Measurements from ENCODE around the gene PKD1. TPM values are rescaled to one million over a fixed set of nuclear protein-coding genes. Genes with fewer than 3 reads are reported as not detected.

The PKD1 gene
- total RNA-seq, 2 donors from 2014 or later, result 66.4 to 145 TPM

DNA sequence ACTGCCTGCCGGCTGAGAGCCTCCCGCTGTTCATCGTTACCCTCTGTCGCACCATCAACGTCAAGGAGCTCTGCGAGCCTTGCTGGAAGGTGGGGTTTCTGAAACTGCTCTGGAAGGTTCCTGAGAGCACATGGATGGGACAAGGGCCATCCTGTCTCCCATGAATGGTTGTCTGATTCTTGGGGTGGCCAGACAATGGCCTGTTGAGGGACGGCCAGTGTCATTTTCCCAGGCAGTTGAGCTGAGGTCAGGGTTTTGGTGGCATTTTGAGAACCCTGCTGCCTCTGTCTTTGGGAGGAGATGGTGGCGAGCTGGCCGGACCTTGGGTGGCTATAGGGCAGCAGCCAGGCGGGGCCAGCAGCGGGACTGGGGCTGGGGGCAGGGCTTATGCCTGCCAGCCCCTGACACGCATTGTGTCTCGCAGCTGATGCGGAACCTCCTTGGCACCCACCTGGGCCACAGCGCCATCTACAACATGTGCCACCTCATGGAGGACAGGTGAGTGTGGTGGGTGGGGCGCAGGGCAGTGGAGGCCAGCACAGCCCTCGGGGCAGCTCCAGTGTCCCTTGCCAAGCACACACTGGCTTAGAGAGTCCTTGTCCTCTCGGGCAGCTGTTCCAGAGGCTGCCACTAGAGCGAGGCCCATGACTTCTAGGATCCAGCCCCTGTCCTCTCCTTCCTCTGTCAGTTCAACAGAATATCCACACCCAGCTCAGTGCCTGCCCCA is 78.9 kb downstream of the PKD1 start:
- ATAC-seq (peak in 1 of 2 donors; percentile 9), DNase-seq (ENCODE audit: low spot score) (no peak)
- peaks cover 0 to 3% of the 10 kb centered on the region in 2 donors for H3K4me1 Mint-ChIP-seq (ENCODE audit: low read depth in 2 of 2)
- H3K36me3 Mint-ChIP-seq, result no peaks in the 10 kb centered on the region
- no peak overlapping the region for H3K27ac Mint-ChIP-seq
- no peaks in the 10 kb centered on the region for H3K27me3 Mint-ChIP-seq
- H3K4me3 Mint-ChIP-seq, result no peak overlapping the region
- H3K9me3 Mint-ChIP-seq, result no peaks in the 10 kb centered on the region

DNA sequence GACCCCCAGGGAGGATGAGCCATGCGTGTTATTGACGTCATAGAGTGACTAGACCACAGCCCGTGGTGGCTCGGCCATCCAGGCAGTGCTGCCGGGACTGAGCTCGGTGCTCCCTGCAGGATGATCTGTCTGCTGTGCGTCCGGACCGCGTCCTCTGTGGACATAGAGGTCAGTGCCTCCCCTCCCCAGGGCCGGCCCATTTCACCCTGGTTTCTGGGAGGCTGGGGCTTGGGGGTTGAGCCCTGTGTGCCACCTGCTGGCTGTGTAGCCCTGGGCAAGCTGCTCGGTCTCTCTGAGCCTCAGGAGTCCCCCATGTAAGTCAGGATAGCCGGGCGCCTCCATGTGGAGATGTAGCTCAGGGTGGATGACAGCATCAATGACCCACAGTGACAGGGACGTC is 79.6 kb downstream of the PKD1 start:
- no peaks in the 10 kb centered on the region for H3K36me3 Mint-ChIP-seq
- no peak for ATAC-seq
- H3K27ac Mint-ChIP-seq, result no peak overlapping the region

DNA sequence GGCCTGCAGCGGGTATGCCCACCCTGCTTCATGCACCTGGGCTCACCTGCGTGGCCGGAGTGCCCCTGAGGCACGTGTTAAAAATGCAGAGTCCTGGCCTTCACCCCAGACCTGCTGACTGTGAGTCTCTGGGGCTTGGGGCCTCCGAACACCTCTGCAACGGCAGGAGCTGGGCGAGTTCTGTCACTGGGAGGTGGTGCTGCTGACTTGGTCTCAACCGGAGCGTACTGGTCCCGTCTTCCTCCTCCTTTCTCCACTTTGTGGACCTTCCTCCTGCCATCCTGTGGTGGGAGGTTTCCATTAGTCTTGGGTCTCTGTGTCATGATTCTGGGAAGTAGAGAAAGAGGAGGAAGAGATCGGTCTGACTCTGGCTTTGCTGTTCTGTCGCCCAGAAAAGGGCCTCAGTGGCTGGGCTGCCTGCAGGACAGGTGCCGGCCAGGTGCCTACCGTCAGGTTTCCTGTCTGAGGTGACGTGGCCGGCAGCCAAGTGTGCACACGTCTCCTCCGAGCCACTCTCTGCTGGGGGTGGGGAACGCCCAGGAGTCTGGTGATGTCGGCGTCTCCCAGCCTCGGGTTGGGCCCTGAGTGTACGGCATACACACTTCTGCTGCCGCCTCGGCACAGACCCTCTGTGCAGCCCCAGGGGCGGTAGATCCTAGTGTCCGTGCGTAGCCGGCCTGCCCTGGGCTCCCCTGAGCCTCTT is 81.0 kb downstream of the PKD1 start:
- H3K4me3 Mint-ChIP-seq, result no peak overlapping the region
- no peaks in the 10 kb centered on the region for H3K36me3 Mint-ChIP-seq
- H3K27me3 Mint-ChIP-seq, result no peaks in the 10 kb centered on the region
- H3K27ac Mint-ChIP-seq, result no peak overlapping the region
- no peak for DNase-seq (ENCODE audit: low spot score)
- ATAC-seq, result no peak
- H3K9me3 Mint-ChIP-seq, result no peaks in the 10 kb centered on the region
- H3K4me1 Mint-ChIP-seq (ENCODE audit: low read depth in 2 of 2), result peaks cover 0 to 3% of the 10 kb centered on the region in 2 donors

More for the DNA sequence above, 79.6 kb downstream of the PKD1 start:
- H3K27me3 Mint-ChIP-seq, result no peaks in the 10 kb centered on the region
- DNase-seq (ENCODE audit: low spot score), result no peak
- H3K4me3 Mint-ChIP-seq, result no peak overlapping the region
- H3K9me3 Mint-ChIP-seq, result no peaks in the 10 kb centered on the region
- H3K4me1 Mint-ChIP-seq (ENCODE audit: low read depth in 2 of 2), result peaks cover 0 to 3% of the 10 kb centered on the region in 2 donors

DNA sequence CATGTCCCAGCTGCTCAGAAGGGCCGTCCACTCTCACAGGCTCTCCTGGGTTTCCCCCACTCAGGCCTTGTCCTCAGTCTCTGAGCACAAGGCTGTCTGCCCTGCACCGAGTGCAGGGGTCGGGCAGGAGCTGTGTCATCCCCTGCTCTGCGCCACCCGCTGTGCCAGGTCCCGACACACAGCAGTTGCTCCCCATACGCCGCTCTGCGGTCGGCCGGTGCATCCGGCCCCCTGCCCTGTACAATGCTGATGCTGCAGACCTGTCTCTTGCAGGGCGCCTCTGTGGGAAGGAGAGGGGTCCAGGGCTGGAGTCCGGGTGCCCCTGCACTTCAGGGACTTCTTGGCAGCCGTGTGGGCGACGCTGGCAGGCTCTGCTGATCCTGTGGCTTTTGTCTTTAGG is 81.8 kb downstream of the PKD1 start:
- H3K4me1 Mint-ChIP-seq (ENCODE audit: low read depth in 2 of 2), result peaks cover 0 to 3% of the 10 kb centered on the region in 2 donors
- no peak overlapping the region for H3K4me3 Mint-ChIP-seq
- no peak overlapping the region for H3K27ac Mint-ChIP-seq
- ATAC-seq (no peak), DNase-seq (ENCODE audit: low spot score) (no peak)
- no peaks in the 10 kb centered on the region for H3K9me3 Mint-ChIP-seq
- no peaks in the 10 kb centered on the region for H3K27me3 Mint-ChIP-seq
- no peaks in the 10 kb centered on the region for H3K36me3 Mint-ChIP-seq

DNA sequence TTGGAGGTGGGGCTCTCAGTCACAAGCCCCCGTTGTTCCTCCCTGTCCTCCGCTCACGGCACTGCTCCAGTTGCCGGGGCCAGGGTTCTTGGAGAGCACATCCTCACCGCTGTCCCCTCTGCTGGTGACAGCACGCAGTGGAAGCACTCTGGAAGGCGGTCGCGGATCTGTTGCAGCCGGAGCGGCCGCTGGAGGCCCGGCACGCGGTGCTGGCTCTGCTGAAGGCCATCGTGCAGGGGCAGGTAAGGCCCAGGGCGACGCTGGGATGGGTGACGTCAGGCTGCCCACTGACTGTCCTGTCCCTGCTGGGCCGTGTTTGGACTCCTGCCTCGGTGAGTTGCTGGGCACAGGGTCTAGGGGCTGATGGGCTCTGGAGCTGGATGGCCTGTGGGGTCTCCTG is 82.5 kb downstream of the PKD1 start:
- H3K36me3 Mint-ChIP-seq, result no peaks in the 10 kb centered on the region
- H3K9me3 Mint-ChIP-seq, result no peaks in the 10 kb centered on the region
- H3K4me3 Mint-ChIP-seq, result no peak overlapping the region
- ATAC-seq (peak in 1 of 2 donors; percentile 21), DNase-seq (ENCODE audit: low spot score) (no peak)
- no peaks in the 10 kb centered on the region for H3K27me3 Mint-ChIP-seq
- H3K4me1 Mint-ChIP-seq (ENCODE audit: low read depth in 2 of 2), result peaks cover 7 to 8% of the 10 kb centered on the region in 2 donors
- H3K27ac Mint-ChIP-seq, result no peak overlapping the region

DNA sequence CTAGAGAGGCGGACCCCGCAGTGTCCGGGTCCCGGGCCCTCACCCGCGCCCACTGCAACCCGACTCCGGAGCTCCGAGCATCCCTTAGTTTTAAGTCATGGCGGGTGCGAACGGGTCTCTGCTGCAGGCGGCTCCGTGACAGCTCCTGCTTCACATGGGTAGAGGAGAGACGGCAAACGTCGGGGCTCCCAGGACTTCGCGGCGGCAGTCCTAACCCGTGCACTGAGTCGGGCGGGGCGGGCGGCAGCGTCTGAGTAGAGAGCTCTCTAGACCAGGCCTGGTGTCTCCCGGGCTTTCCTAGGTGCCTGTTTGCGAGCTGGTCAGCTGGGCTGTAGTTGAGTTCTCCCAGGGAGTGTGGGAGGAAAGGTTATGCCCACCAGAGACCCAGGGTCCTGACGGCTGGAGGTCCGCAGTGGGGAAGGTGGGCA is 87.6 kb downstream of the PKD1 start:
- no peaks in the 10 kb centered on the region for H3K36me3 Mint-ChIP-seq
- H3K27ac Mint-ChIP-seq, result peak overlapping the region in 1 of 2 donors; percentile 75
- peaks cover 11 to 13% of the 10 kb centered on the region in 2 donors for H3K4me1 Mint-ChIP-seq (ENCODE audit: low read depth in 2 of 2)
- peak overlapping the region; percentile 89 for H3K4me3 Mint-ChIP-seq
- ATAC-seq (peak in 1 of 2 donors; percentile 37), DNase-seq (ENCODE audit: low spot score) (no peak)
- no peaks in the 10 kb centered on the region for H3K9me3 Mint-ChIP-seq
- no peaks in the 10 kb centered on the region for H3K27me3 Mint-ChIP-seq

DNA sequence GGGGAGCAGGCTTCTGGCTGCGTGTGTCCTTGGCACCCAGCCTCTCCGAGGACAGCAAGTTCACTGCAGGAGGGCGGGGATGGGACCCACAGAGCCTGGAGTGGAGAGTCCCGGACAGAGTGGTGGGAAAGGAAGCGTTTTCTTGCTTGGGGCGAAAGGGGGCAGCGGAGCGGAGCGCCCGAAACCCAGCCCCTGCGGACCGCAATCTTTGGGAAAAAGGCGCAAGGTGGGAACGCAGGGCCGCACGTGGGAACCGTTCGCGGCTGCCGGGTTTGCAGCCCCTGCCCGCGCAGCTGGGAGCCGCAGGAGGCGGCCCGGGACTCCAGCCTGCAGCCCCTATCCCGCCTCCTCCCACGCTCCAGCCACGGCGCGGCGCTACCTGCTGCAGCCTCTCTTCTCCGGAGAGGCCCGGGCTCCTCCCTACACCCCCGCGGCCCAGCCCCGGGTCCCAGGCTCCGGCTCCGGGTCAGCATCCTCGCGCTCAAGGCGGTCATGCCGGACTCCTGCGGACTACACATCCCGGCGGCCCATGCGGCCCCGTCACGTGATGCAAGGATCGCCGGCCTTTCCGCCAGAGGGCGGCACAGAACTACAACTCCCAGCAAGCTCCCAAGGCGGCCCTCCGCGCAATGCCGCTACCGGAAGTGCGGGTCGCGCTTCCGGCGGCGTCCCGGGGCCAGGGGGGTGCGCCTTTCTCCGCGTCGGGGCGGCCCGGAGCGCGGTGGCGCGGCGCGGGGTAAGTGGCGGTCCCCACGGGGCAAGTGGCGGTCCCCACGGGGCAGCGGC is 88.2 kb downstream of the PKD1 start, which contains the start of the genes NTHL1 and TSC2:
NTHL1 (minus strand) TSS at position 505 of the 786 bp plus-strand sequence; CDS start at position 494, 11 bp downstream.
TSC2 (plus strand) TSS at position 656 of the 786 bp plus-strand sequence. CDS start 631 bp downstream, outside the sequence.
- DNase-seq (ENCODE audit: low spot score) (peak; percentile 97), ATAC-seq (peak; percentile 98 to 99)
- peak within 1 kb of the TSS; percentile 89 for H3K4me3 Mint-ChIP-seq
- no peaks in the 10 kb centered on the region for H3K9me3 Mint-ChIP-seq
- peaks cover 11 to 13% of the 10 kb centered on the region in 2 donors for H3K4me1 Mint-ChIP-seq (ENCODE audit: low read depth in 2 of 2)
- peak within 1 kb of the TSS in 1 of 2 donors; percentile 75 for H3K27ac Mint-ChIP-seq
- no peaks in the 10 kb centered on the region for H3K27me3 Mint-ChIP-seq
- no peaks in the 10 kb centered on the region for H3K36me3 Mint-ChIP-seq

DNA sequence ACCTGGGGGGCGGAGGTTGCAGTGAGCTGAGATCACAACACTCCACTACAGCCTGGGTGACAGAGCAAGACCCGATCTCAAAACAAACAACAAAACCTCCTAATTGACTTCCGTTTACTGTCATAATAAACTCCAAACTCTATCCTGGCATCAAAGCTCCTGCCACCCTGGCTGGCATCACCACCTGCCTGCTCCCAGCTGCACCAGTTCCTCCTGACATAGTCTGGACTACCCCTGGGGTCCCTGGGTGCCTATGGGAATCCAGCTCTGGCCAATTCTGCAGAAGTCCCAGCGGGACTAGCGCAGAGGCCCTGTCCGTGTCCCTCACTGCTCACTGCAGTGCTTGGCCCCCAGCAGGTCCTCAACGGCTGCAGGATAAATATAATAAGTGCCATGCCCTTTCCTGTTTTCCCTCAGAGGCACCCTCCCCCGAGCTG is 88.8 kb downstream of the PKD1 start:
- no peak for ATAC-seq
- H3K4me3 Mint-ChIP-seq, result peak overlapping the region; percentile 89
- no peak for DNase-seq (ENCODE audit: low spot score)
- H3K4me1 Mint-ChIP-seq (ENCODE audit: low read depth in 2 of 2), result peaks cover 11 to 13% of the 10 kb centered on the region in 2 donors
- no peaks in the 10 kb centered on the region for H3K27me3 Mint-ChIP-seq
- H3K27ac Mint-ChIP-seq, result peak overlapping the region in 1 of 2 donors; percentile 66
- H3K9me3 Mint-ChIP-seq, result no peaks in the 10 kb centered on the region
- H3K36me3 Mint-ChIP-seq, result no peaks in the 10 kb centered on the region

DNA sequence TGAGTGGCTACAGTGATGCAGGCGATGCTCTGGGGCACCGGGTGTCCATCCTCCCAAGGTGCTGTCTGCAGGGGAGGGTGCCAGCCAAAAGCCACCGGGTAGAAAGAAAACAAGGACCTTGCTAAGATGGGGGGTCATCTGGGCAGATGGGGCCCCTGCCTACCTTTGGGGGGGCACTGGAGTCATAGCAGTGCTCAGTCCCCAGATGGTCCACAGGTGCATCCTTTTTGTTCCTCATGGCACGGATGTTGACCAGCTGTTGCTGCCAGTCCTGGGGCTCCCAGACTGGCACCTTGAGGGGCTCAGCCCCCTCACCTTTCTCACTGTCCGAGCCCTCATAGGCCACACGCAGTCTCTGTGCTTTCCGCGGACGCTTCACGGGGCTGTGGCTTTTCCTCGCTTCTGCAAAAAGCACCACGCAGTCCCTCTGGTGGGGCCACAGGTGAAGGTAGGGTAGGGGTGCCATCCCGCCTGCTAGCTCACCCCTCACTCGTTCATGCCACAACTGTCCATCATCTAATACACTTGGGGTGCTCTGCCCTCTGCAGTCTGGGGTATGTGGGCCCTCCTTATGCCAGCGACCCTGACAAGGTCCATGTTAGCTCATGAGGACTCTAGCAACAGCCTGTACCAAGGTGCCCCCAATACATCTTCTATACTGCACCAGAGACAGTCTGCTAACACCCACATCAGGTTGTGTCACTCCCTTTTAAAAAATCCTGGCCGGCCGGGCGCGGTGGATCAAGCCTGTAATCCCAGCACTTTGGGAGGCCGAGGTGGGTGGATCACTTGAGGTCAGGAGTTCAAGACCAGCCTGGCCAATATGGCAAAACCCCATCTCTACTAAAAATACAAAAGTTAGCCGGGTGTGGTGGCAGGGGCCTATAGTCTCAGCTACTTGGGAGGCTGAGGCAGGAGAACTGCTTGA is 89.5 kb downstream of the PKD1 start:
- Mint-ChIP-seq H3K4me3 (peak overlapping the region; percentile 89), H3K9me3 (no peaks in the 10 kb centered on the region), H3K27me3 (no peaks in the 10 kb centered on the region), H3K36me3 (no peaks in the 10 kb centered on the region), H3K4me1 (ENCODE audit: low read depth in 2 of 2) (peaks cover 11 to 13% of the 10 kb centered on the region in 2 donors), H3K27ac (no peak overlapping the region)
- ATAC-seq, result no peak
- DNase-seq (ENCODE audit: low spot score), result no peak

DNA sequence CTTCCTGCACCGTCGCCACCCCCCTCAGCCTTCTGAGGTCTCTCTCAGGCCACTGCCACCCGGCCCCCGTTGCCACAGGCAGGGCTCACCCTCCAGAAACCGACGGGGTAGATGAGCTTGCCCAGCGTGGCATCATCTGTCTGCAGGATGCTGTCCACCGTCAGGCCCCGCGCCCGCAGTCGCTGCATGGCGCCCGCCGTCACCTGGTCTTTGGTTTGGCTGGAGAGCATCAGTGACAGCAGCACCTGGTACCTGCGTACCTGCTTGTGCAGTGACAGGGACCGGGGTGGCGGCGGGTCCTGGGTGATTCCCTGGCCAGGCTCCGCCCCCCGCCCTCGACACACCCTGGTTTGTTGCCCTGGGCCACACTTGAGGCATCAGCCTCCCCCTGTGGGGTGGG is 91.2 kb downstream of the PKD1 start:
- ATAC-seq (no peak), DNase-seq (ENCODE audit: low spot score) (no peak)
- no peaks in the 10 kb centered on the region for H3K9me3 Mint-ChIP-seq
- H3K4me1 Mint-ChIP-seq (ENCODE audit: low read depth in 2 of 2), result peaks cover 11 to 13% of the 10 kb centered on the region in 2 donors
- H3K4me3 Mint-ChIP-seq, result no peak overlapping the region
- no peaks in the 10 kb centered on the region for H3K27me3 Mint-ChIP-seq
- H3K36me3 Mint-ChIP-seq, result no peaks in the 10 kb centered on the region
- no peak overlapping the region for H3K27ac Mint-ChIP-seq

DNA sequence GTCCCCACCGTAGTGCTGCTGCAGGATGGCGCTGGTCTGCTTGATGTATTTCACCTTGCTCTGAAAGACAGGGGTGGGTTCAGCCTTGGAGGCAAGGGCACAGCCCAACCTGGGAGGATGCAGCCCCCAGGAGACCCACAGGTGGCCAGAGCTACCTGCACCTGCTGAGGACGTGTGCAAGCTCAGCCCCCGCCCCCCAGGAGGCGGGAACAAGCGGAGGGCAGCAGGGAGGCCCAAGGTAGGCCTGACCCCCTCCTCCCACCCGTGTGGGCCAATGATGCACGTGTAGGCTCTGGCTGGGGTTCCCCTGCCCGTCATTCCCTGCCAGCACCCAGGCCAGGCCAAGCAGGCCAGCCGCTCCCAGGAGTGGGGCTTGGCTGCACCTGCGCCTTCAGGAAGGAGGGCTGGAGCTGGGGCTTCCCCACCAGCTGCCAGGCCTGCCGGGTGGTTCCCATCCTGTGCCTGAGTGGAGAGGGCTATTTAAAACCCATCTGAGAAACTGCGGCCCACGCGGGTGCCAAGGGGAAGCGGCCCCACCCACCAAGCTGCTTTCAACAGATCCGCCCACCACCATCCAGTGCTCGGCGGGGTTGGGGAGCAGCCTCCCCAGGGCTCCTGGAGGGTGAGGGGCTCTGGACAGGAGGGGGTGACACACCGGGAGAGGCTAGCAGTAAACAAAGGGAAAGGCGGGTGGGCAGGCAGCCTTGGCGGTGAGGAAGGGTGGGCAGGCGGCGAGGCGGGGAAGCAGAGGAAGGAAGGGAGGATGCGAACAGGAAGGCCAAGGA is 91.8 kb downstream of the PKD1 start:
- ATAC-seq (no peak), DNase-seq (ENCODE audit: low spot score) (no peak)
- no peaks in the 10 kb centered on the region for H3K36me3 Mint-ChIP-seq
- no peaks in the 10 kb centered on the region for H3K27me3 Mint-ChIP-seq
- H3K9me3 Mint-ChIP-seq, result no peaks in the 10 kb centered on the region
- H3K27ac Mint-ChIP-seq, result no peak overlapping the region
- H3K4me3 Mint-ChIP-seq, result no peak overlapping the region
- peaks cover 11 to 13% of the 10 kb centered on the region in 2 donors for H3K4me1 Mint-ChIP-seq (ENCODE audit: low read depth in 2 of 2)

DNA sequence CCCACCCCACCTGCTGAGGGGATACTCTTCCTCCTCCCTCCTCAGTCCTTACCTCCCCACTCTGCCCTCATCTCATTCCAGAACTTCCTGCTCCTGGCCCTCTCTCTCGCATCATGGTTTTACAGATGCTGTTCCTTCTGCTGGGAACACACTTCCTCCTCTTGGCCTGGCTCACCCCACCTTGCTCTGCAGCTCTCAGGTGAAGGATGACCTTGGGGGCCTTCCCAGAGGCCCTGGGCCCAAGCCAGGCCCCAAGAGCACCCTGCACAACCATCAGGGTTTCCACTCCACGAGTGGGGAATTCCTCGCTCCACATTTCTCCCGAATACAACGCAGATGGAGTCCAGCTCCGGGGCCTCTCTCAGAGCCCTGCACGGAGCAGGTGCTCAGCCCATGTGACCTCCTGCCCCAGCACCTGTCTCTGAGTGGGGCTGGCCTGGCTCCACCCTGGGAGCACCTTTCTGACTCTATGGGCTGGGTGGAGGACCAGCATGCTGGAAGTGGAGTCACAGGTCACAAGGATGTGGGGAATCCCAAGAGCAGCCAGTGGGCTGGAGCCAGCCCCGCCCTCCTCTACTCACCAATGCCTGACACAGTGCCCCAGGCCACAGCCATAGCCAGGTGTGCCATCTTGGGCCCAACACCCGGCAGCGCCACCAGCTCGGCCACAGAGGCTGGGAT is 92.6 kb downstream of the PKD1 start:
- H3K4me1 Mint-ChIP-seq (ENCODE audit: low read depth in 2 of 2), result peaks cover 5 to 6% of the 10 kb centered on the region in 2 donors
- no peak for ATAC-seq

More for the DNA sequence above, 92.6 kb downstream of the PKD1 start:
- no peak overlapping the region for H3K27ac Mint-ChIP-seq
- H3K9me3 Mint-ChIP-seq, result no peaks in the 10 kb centered on the region
- H3K36me3 Mint-ChIP-seq, result no peaks in the 10 kb centered on the region
- H3K27me3 Mint-ChIP-seq, result no peaks in the 10 kb centered on the region
- H3K4me3 Mint-ChIP-seq, result no peak overlapping the region
- no peak for DNase-seq (ENCODE audit: low spot score)

Data from natural killer cell treated with Interleukin-12 subunit alpha and Interleukin-12 subunit beta and Interleukin-15 and Interleukin-18, amount 100 ng/mL, for 72 hours (primary cell).